Loucy (cell line): Measurements from ENCODE around the gene DZANK1.

Experiments used
- CTCF ChIP-seq: fragments of 200-600 bp; sonication (generic); conservative IDR thresholded peaks from 2 replicates; pipeline ENCODE4 v1.5.1; 2014; ENCODE audit warnings: mild to moderate bottlenecking, antibody characterized with exemption, low read length
- EZH2phosphoT487 ChIP-seq: fragments of 200-600 bp; IDR thresholded peaks from 2 replicates; pipeline ENCODE4 v1.6.1; 2018; ENCODE audit warnings: antibody characterized with exemption, mild to moderate bottlenecking, moderate library complexity, borderline replicate concordance

GRCh38 chr20:18394363-18394762 lies 72.5 kb downstream of the DZANK1 start:
- TF ChIP-seq CTCF (no peak), EZH2phosphoT487 (no peak)
